ENCODE measurements around the gene MRAS. TPM values are rescaled to one million over a fixed set of nuclear protein-coding genes. Genes with fewer than 3 reads are reported as not detected.
A peak's percentile ranks its signal among the peaks of the same experiment; 100 is the strongest.

The MRAS gene
- total RNA-seq, 1 donor from 2014 or later: 35.0 TPM

GRCh38 chr3:138389841-138390581, 41.6 kb downstream of the MRAS start:
- H3K27me3 ChIP-seq (ENCODE audit: control insufficient read depth, insufficient read depth, low read length): no peaks in the 10 kb centered on the region
- no peak overlapping the region for H3K4me3 ChIP-seq (ENCODE audit: low read depth, low read length)
- H3K36me3 ChIP-seq (ENCODE audit: control insufficient read depth, insufficient read depth, low read length): no peaks in the 10 kb centered on the region
- no peak for TF ChIP-seq CTCF (IDR thresholded peaks at IDR 0.05; ENCODE audit: insufficient read depth, low read length, poor library complexity, severe bottlenecking)
- DNase-seq (ENCODE audit: low read depth): peak; percentile 96

- TF ChIP-seq CTCF (IDR thresholded peaks at IDR 0.05; ENCODE audit: insufficient read depth, low read length, poor library complexity, severe bottlenecking): no peak
- Histone ChIP-seq H3K27me3 (ENCODE audit: control insufficient read depth, insufficient read depth, low read length) (no peaks in the 10 kb centered on the region), H3K36me3 (ENCODE audit: control insufficient read depth, insufficient read depth, low read length) (no peaks in the 10 kb centered on the region), H3K4me3 (ENCODE audit: low read depth, low read length) (no peak overlapping the region)
- no peak for DNase-seq (ENCODE audit: low read depth)
Measured at GRCh38 chr3:138390582-138390932, 42.2 kb downstream of the MRAS start.

GRCh38 chr3:138394156-138394555, 45.8 kb downstream of the MRAS start:
- no peak for TF ChIP-seq CTCF (IDR thresholded peaks at IDR 0.05; ENCODE audit: insufficient read depth, low read length, poor library complexity, severe bottlenecking)
- H3K27me3 ChIP-seq (ENCODE audit: control insufficient read depth, insufficient read depth, low read length): no peaks in the 10 kb centered on the region
- DNase-seq (ENCODE audit: low read depth): no peak
- no peaks in the 10 kb centered on the region for H3K36me3 ChIP-seq (ENCODE audit: control insufficient read depth, insufficient read depth, low read length)
- H3K4me3 ChIP-seq (ENCODE audit: low read depth, low read length): no peak overlapping the region

- Histone ChIP-seq H3K36me3 (ENCODE audit: control insufficient read depth, insufficient read depth, low read length) (no peaks in the 10 kb centered on the region), H3K4me3 (ENCODE audit: low read depth, low read length) (no peak overlapping the region), H3K27me3 (ENCODE audit: control insufficient read depth, insufficient read depth, low read length) (no peaks in the 10 kb centered on the region)
- TF ChIP-seq CTCF (IDR thresholded peaks at IDR 0.05; ENCODE audit: insufficient read depth, low read length, poor library complexity, severe bottlenecking): no peak
- no peak for DNase-seq (ENCODE audit: low read depth)
Measured at GRCh38 chr3:138394686-138395085, 46.3 kb downstream of the MRAS start.

- no peak overlapping the region for H3K4me3 ChIP-seq (ENCODE audit: low read depth, low read length)
- H3K27me3 ChIP-seq (ENCODE audit: control insufficient read depth, insufficient read depth, low read length): no peaks in the 10 kb centered on the region
- no peaks in the 10 kb centered on the region for H3K36me3 ChIP-seq (ENCODE audit: control insufficient read depth, insufficient read depth, low read length)
- DNase-seq (ENCODE audit: low read depth): no peak
- TF ChIP-seq CTCF (IDR thresholded peaks at IDR 0.05; ENCODE audit: insufficient read depth, low read length, poor library complexity, severe bottlenecking): no peak
Measured at GRCh38 chr3:138395865-138396751, 47.7 kb downstream of the MRAS start.
